Astrocyte (in vitro differentiated cells and primary cell): Measurements from ENCODE around the gene ZDHHC20. TPM values are rescaled to one million over a fixed set of nuclear protein-coding genes. Genes with fewer than 3 reads are reported as not detected.

Experiments used
- DNase-seq: peaks from one replicate; pipeline ENCODE4 v3.0.0-alpha.2; 2010; ENCODE audit warnings: low read depth
- FAIRE-seq: peaks from 2 replicates; lab custom pipeline; 2011; peaks lifted over from hg19 to GRCh38; lab: Jason Lieb, UNC
- H2AFZ ChIP-seq: 2 replicates; pipeline ENCODE4 v1.6.0; 2012; ENCODE audit warnings: low read depth, low read length, inconsistent platforms
- H3K27ac ChIP-seq: 2 replicates; pipeline ENCODE4 v1.5.1; 2011; ENCODE audit warnings: low read depth, low read length, inconsistent platforms
- H3K27me3 ChIP-seq: 2 replicates; pipeline ENCODE4 v1.6.0; 2011; ENCODE audit warnings: low read length, inconsistent platforms; ENCODE audit not compliant: insufficient read depth
- H3K36me3 ChIP-seq: 2 replicates; pipeline ENCODE4 v1.5.1; 2011; ENCODE audit warnings: low read length, inconsistent platforms; ENCODE audit not compliant: insufficient read depth
- H3K4me1 ChIP-seq: 2 replicates; pipeline ENCODE4 v1.5.1; 2011; ENCODE audit warnings: low read length, inconsistent platforms; ENCODE audit not compliant: insufficient read depth
- H3K4me2 ChIP-seq: 2 replicates; pipeline ENCODE4 v1.6.0; 2012; ENCODE audit warnings: low read length, inconsistent platforms
- H3K4me3 ChIP-seq: 2 replicates; pipeline ENCODE4 v1.5.1; 2011; ENCODE audit warnings: low read depth, mild to moderate bottlenecking, low read length, inconsistent platforms; ENCODE audit not compliant: insufficient read depth
- H3K79me2 ChIP-seq: 2 replicates; pipeline ENCODE4 v1.6.0; 2012; ENCODE audit warnings: mild to moderate bottlenecking, low read length, inconsistent platforms; ENCODE audit not compliant: insufficient read depth
- H3K9ac ChIP-seq: 2 replicates; pipeline ENCODE4 v1.6.0; 2012; ENCODE audit warnings: mild to moderate bottlenecking, low read length, inconsistent platforms
- H3K9me3 ChIP-seq: 2 replicates; pipeline ENCODE4 v1.5.1; 2012; ENCODE audit warnings: low read depth, mild to moderate bottlenecking, low read length, inconsistent platforms; ENCODE audit not compliant: insufficient read depth
- H4K20me1 ChIP-seq: 2 replicates; pipeline ENCODE4 v1.6.0; 2012; ENCODE audit warnings: low read length, inconsistent platforms; ENCODE audit not compliant: insufficient read depth
- H3K27ac Mint-ChIP-seq: one replicate; pipeline ENCODE4 v1.8.0; 2021; ENCODE audit warnings: mild to moderate bottlenecking, mixed read lengths; ENCODE audit not compliant: unreplicated experiment
- H3K27me3 Mint-ChIP-seq: one replicate; pipeline ENCODE4 v1.8.0; 2021; ENCODE audit warnings: low read depth, mixed read lengths; ENCODE audit not compliant: unreplicated experiment
- H3K36me3 Mint-ChIP-seq: one replicate; pipeline ENCODE4 v1.8.0; 2021; ENCODE audit warnings: low read depth, mixed read lengths; ENCODE audit not compliant: unreplicated experiment
- H3K4me1 Mint-ChIP-seq: one replicate; pipeline ENCODE4 v1.8.0; 2021; ENCODE audit warnings: low read depth, mixed read lengths; ENCODE audit not compliant: unreplicated experiment
- H3K4me3 Mint-ChIP-seq: one replicate; pipeline ENCODE4 v1.8.0; 2021; ENCODE audit warnings: mild to moderate bottlenecking, moderate library complexity, mixed read lengths; ENCODE audit not compliant: unreplicated experiment
- H3K9me3 Mint-ChIP-seq: one replicate; pipeline ENCODE4 v1.8.0; 2021; ENCODE audit warnings: mild to moderate bottlenecking, mixed read lengths; ENCODE audit not compliant: unreplicated experiment
- EZH2 ChIP-seq: IDR thresholded peaks from 2 replicates; pipeline ENCODE4 v1.6.1; 2012; ENCODE audit warnings: mild to moderate bottlenecking, low read length, inconsistent platforms; ENCODE audit not compliant: insufficient read depth
- total RNA-seq: library from RNA; stranded (reverse); gene quantifications from 2 replicates; pipeline ENCODE4 v1.2.1, GENCODE V29; 2021
- TF ChIP-seq, protein P1 (sequence below): IDR thresholded peaks from 2 replicates; pipeline ENCODE4 v1.5.1; 2011; ENCODE audit warnings: low read depth, mild to moderate bottlenecking, inconsistent platforms, low read length, moderate library complexity; ENCODE audit not compliant: insufficient read depth

ZDHHC20 gene
- total RNA-seq, 1 donor from 2014 or later = 64.3 TPM

GRCh38 chr13:21395953-21396352 lies 63.1 kb downstream of the ZDHHC20 start:
- H3K79me2 ChIP-seq = no peaks in the 10 kb centered on the region
- Mint-ChIP-seq H3K4me3 (no peak overlapping the region), H3K27me3 (no peaks in the 10 kb centered on the region), H3K36me3 (peaks cover 13% of the 10 kb centered on the region), H3K4me1 (peaks cover 8% of the 10 kb centered on the region), H3K27ac (no peak overlapping the region), H3K9me3 (no peaks in the 10 kb centered on the region)
- no peak overlapping the region for H3K4me3 ChIP-seq
- no peak overlapping the region for H3K27ac ChIP-seq
- H3K4me1 ChIP-seq = no peaks in the 10 kb centered on the region
- FAIRE-seq = no peak
- no peak for DNase-seq
- no peak overlapping the region for H2AFZ ChIP-seq
- no peaks in the 10 kb centered on the region for H4K20me1 ChIP-seq
- no peak overlapping the region for H3K9ac ChIP-seq
- no peak overlapping the region for H3K4me2 ChIP-seq
- no peaks in the 10 kb centered on the region for H3K9me3 ChIP-seq
- no peaks in the 10 kb centered on the region for H3K27me3 ChIP-seq
- no peak for TF ChIP-seq EZH2
- TF ChIP-seq, protein P1, sequence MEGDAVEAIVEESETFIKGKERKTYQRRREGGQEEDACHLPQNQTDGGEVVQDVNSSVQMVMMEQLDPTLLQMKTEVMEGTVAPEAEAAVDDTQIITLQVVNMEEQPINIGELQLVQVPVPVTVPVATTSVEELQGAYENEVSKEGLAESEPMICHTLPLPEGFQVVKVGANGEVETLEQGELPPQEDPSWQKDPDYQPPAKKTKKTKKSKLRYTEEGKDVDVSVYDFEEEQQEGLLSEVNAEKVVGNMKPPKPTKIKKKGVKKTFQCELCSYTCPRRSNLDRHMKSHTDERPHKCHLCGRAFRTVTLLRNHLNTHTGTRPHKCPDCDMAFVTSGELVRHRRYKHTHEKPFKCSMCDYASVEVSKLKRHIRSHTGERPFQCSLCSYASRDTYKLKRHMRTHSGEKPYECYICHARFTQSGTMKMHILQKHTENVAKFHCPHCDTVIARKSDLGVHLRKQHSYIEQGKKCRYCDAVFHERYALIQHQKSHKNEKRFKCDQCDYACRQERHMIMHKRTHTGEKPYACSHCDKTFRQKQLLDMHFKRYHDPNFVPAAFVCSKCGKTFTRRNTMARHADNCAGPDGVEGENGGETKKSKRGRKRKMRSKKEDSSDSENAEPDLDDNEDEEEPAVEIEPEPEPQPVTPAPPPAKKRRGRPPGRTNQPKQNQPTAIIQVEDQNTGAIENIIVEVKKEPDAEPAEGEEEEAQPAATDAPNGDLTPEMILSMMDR = no peak
- H3K36me3 ChIP-seq = no peaks in the 10 kb centered on the region

- H3K36me3 ChIP-seq = no peaks in the 10 kb centered on the region
- DNase-seq (no peak), FAIRE-seq (no peak)
- H3K4me3 ChIP-seq = no peak overlapping the region
- TF ChIP-seq, protein P1 = no peak
- no peak for TF ChIP-seq EZH2
- no peak overlapping the region for H3K27ac ChIP-seq
- Mint-ChIP-seq H3K4me3 (no peak overlapping the region), H3K27ac (no peak overlapping the region), H3K27me3 (no peaks in the 10 kb centered on the region), H3K4me1 (no peaks in the 10 kb centered on the region), H3K36me3 (peaks cover 14% of the 10 kb centered on the region), H3K9me3 (no peaks in the 10 kb centered on the region)
- H3K4me1 ChIP-seq = no peaks in the 10 kb centered on the region
- H3K79me2 ChIP-seq = no peaks in the 10 kb centered on the region
- no peak overlapping the region for H3K9ac ChIP-seq
- no peak overlapping the region for H2AFZ ChIP-seq
- H3K9me3 ChIP-seq = no peaks in the 10 kb centered on the region
- no peaks in the 10 kb centered on the region for H4K20me1 ChIP-seq
- H3K27me3 ChIP-seq = no peaks in the 10 kb centered on the region
- H3K4me2 ChIP-seq = no peak overlapping the region
These were observed 70.0 kb downstream of the ZDHHC20 start for GRCh38 chr13:21389124-21389523.

- peaks cover 18% of the 10 kb centered on the region for H3K36me3 Mint-ChIP-seq
- H3K9me3 ChIP-seq = no peaks in the 10 kb centered on the region
- H3K9ac ChIP-seq = no peak overlapping the region
- H3K27ac ChIP-seq = no peak overlapping the region
- no peak for DNase-seq
- H3K27me3 Mint-ChIP-seq = no peaks in the 10 kb centered on the region
- no peak for TF ChIP-seq EZH2
- H3K4me1 Mint-ChIP-seq = no peaks in the 10 kb centered on the region
- no peaks in the 10 kb centered on the region for H3K9me3 Mint-ChIP-seq
- no peak overlapping the region for H3K27ac Mint-ChIP-seq
- no peak overlapping the region for H3K4me3 ChIP-seq
- H3K4me3 Mint-ChIP-seq = no peak overlapping the region
- no peaks in the 10 kb centered on the region for H3K79me2 ChIP-seq
- H2AFZ ChIP-seq = no peak overlapping the region
- no peak overlapping the region for H3K4me2 ChIP-seq
- no peaks in the 10 kb centered on the region for H4K20me1 ChIP-seq
- H3K36me3 ChIP-seq = peaks cover 10% of the 10 kb centered on the region
- no peaks in the 10 kb centered on the region for H3K27me3 ChIP-seq
- no peaks in the 10 kb centered on the region for H3K4me1 ChIP-seq
- FAIRE-seq = peak; percentile 45
These were observed 73.4 kb downstream of the ZDHHC20 start for GRCh38 chr13:21385710-21386109.
